Prostate gland (tissue), 2 donors: ENCODE results near the gene NDUFS5. TPM values are rescaled to one million over a fixed set of nuclear protein-coding genes. Genes with fewer than 3 reads are reported as not detected.
"Not testable (repeated sequence)": the region's sequence is repeated elsewhere in the genome, so short reads cannot be mapped to it uniquely, and the experiment has no call there.

ENCODE experiments used
- DNase-seq: peaks from one replicate; pipeline ENCODE4 v3.0.0-alpha.2; 2019; ENCODE audit warnings: low spot score
- H3K27ac ChIP-seq, 2 donors: fragments of 200-600 bp; sonication (generic); 2 replicates each; pipeline ENCODE4 v1.5.1; 2017 to 2019
- H3K27me3 ChIP-seq: fragments of 200-600 bp; sonication (generic); replicated peaks from 2 replicates; pipeline ENCODE4 v1.5.1; 2019; ENCODE audit not compliant: insufficient read depth
- H3K36me3 ChIP-seq, 2 donors: fragments of 200-600 bp; sonication (generic); 1 replicate in 1 of 2; 2 replicates in 1 of 2; pipeline versions ENCODE4 v1.5.1 to v1.8.1; 2017 to 2019
- H3K4me1 ChIP-seq: fragments of 200-600 bp; sonication (generic); replicated peaks from 2 replicates; pipeline ENCODE4 v1.5.1; 2019
- H3K4me3 ChIP-seq, 2 donors: fragments of 200-600 bp; sonication (generic); 2 replicates each; pipeline ENCODE4 v1.5.1; 2017 to 2019
- H3K9me3 ChIP-seq: fragments of 200-600 bp; sonication (generic); 2 replicates; pipeline ENCODE4 v1.5.1; 2017
- CTCF ChIP-seq, 4 experiments: fragments of 200-600 bp in 2 of 4; fragments of 450-650 bp in 2 of 4; sonication (generic) in 2 of 4; IDR thresholded peaks; 1 replicate in 3 of 4; 2 replicates in 1 of 4; pipeline ENCODE4 v1.5.1; 2016 to 2019; ENCODE audit warnings: antibody characterized with exemption in 4 of 4, mild to moderate bottlenecking in 2 of 4, moderate library complexity in 2 of 4
- POLR2A ChIP-seq: fragments of 450-650 bp; IDR thresholded peaks from one replicate; pipeline ENCODE4 v1.6.1; 2016; ENCODE audit warnings: antibody characterized with exemption, mild to moderate bottlenecking
- POLR2AphosphoS5 ChIP-seq: sonication (generic); formaldehyde crosslinking; IDR thresholded peaks from one replicate; pipeline ENCODE4 v1.6.1; 2017; ENCODE audit warnings: antibody characterized with exemption
- WGBS: methylation state at CpG from one replicate; pipeline ENCODE4 v1.1.5; 2018; 5-methylcytosine and 5-hydroxymethylcytosine counted together
- intact Hi-C: fragments of 100-400 bp; cut with DNase I; formaldehyde crosslinking; loops from one replicate; pipeline ENCODE4 v1.14.2; 2022
- total RNA-seq, 2 donors: library from RNA; depleted of rRNA; stranded (reverse); fragments of >200 nt; gene quantifications; one replicate each; pipeline ENCODE4 v1.1.0, GENCODE V29; 2016

Gene NDUFS5
- total RNA-seq, 2 donors from 2014 or later, result 310 to 473 TPM

- Histone ChIP-seq H3K4me3 (no peak overlapping the region), H3K4me1 (no peaks in the 10 kb centered on the region), H3K27me3 (no peaks in the 10 kb centered on the region), H3K27ac (no peak overlapping the region), H3K36me3 (no peaks in the 10 kb centered on the region), H3K9me3 (no peaks in the 10 kb centered on the region)
- no peak for DNase-seq
- TF ChIP-seq POLR2A (no peak), CTCF (IDR thresholded peaks at IDR 0.05) (no peak), POLR2AphosphoS5 (no peak)
- WGBS, result 84% methylated on average over 7 of the region's 7 CpGs
- intact Hi-C loops, result no loop called here
Measured at GRCh38 chr1:39048745-39049370, 22.7 kb downstream of the NDUFS5 start.

- DNase-seq, result no peak
Measured at GRCh38 chr1:39050001-39050400, 23.9 kb downstream of the NDUFS5 start.

GRCh38 chr1:39051193-39051850, 25.2 kb downstream of the NDUFS5 start:
- H3K9me3 ChIP-seq, H3K36me3 ChIP-seq, H3K4me1 ChIP-seq, H3K27ac ChIP-seq, DNase-seq, intact Hi-C loops, H3K4me3 ChIP-seq, H3K27me3 ChIP-seq: not testable (repeated sequence)
- 94% methylated on average over 11 of the region's 11 CpGs for WGBS

More at GRCh38 chr1:39050001-39050400, 23.9 kb downstream of the NDUFS5 start:
- WGBS, result 100% methylated on average over 4 of the region's 4 CpGs
- intact Hi-C loops, result no loop called here
- Histone ChIP-seq H3K27me3 (no peaks in the 10 kb centered on the region), H3K9me3 (no peaks in the 10 kb centered on the region), H3K4me3 (no peak overlapping the region), H3K4me1 (no peaks in the 10 kb centered on the region), H3K36me3 (no peaks in the 10 kb centered on the region), H3K27ac (no peak overlapping the region)
- TF ChIP-seq POLR2A, result no peak
- no peak for TF ChIP-seq POLR2AphosphoS5
- TF ChIP-seq CTCF (IDR thresholded peaks at IDR 0.05), result no peak

GRCh38 chr1:39051956-39052355, 25.8 kb downstream of the NDUFS5 start:
- no peak overlapping the region for H3K4me3 ChIP-seq
- H3K9me3 ChIP-seq, result no peaks in the 10 kb centered on the region
- no peak for DNase-seq
- no peak overlapping the region for H3K27ac ChIP-seq
- WGBS, result 96% methylated on average over 4 of the region's 4 CpGs
- no peaks in the 10 kb centered on the region for H3K4me1 ChIP-seq
- TF ChIP-seq POLR2AphosphoS5 (no peak), CTCF (IDR thresholded peaks at IDR 0.05) (no peak), POLR2A (no peak)
- no peaks in the 10 kb centered on the region for H3K36me3 ChIP-seq
- intact Hi-C loops, result no loop called here
- H3K27me3 ChIP-seq, result no peaks in the 10 kb centered on the region

- intact Hi-C loops, H3K9me3 ChIP-seq: not testable (repeated sequence)
- 86% methylated on average over 8 of the region's 8 CpGs for WGBS
Measured at GRCh38 chr1:39055213-39055710, 29.1 kb downstream of the NDUFS5 start.

GRCh38 chr1:39061516-39061915, 35.4 kb downstream of the NDUFS5 start:
- intact Hi-C loops, DNase-seq: not testable (repeated sequence)
- WGBS, result 100% methylated on average over 7 of the region's 7 CpGs

More at GRCh38 chr1:39055213-39055710, 29.1 kb downstream of the NDUFS5 start:
- not testable (repeated sequence) for H3K27me3 ChIP-seq, H3K27ac ChIP-seq, H3K36me3 ChIP-seq, DNase-seq, H3K4me3 ChIP-seq, H3K4me1 ChIP-seq

More at GRCh38 chr1:39061516-39061915, 35.4 kb downstream of the NDUFS5 start:
- H3K36me3 ChIP-seq, H3K4me3 ChIP-seq, H3K27ac ChIP-seq, H3K4me1 ChIP-seq, H3K27me3 ChIP-seq, H3K9me3 ChIP-seq: not testable (repeated sequence)
